NB4 (cell line): ENCODE data around the gene CLIP3.

ENCODE experiments used
- DNase-seq: peaks from one replicate; pipeline ENCODE4 v3.0.0; 2010; ENCODE audit warnings: low read depth
- H3K4me3 ChIP-seq: one replicate; pipeline ENCODE4 v1.5.1; 2011; ENCODE audit warnings: mild to moderate bottlenecking, low read depth, low read length, moderate library complexity
- MAX ChIP-seq: IDR thresholded peaks from 2 replicates; pipeline ENCODE4 v1.6.1; 2011; ENCODE audit warnings: low read depth, low read length
- MYC ChIP-seq: IDR thresholded peaks from 2 replicates; pipeline ENCODE4 v1.6.1; 2011; ENCODE audit warnings: low read depth, low read length
- POLR2A ChIP-seq: IDR thresholded peaks from 2 replicates; pipeline ENCODE4 v1.6.1; 2011; ENCODE audit warnings: mild to moderate bottlenecking; ENCODE audit not compliant: insufficient read length; ENCODE audit errors: extremely low read depth
- TF ChIP-seq, protein P1 (sequence below): IDR thresholded peaks from one replicate; pipeline ENCODE4 v1.5.1; 2012; ENCODE audit warnings: low read depth, low read length

The CLIP3 gene

GRCh38 chr19:36006955-36007354, 25.7 kb downstream of the CLIP3 start:
- TF ChIP-seq, protein P1, sequence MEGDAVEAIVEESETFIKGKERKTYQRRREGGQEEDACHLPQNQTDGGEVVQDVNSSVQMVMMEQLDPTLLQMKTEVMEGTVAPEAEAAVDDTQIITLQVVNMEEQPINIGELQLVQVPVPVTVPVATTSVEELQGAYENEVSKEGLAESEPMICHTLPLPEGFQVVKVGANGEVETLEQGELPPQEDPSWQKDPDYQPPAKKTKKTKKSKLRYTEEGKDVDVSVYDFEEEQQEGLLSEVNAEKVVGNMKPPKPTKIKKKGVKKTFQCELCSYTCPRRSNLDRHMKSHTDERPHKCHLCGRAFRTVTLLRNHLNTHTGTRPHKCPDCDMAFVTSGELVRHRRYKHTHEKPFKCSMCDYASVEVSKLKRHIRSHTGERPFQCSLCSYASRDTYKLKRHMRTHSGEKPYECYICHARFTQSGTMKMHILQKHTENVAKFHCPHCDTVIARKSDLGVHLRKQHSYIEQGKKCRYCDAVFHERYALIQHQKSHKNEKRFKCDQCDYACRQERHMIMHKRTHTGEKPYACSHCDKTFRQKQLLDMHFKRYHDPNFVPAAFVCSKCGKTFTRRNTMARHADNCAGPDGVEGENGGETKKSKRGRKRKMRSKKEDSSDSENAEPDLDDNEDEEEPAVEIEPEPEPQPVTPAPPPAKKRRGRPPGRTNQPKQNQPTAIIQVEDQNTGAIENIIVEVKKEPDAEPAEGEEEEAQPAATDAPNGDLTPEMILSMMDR, result no peak
- TF ChIP-seq MAX (no peak), MYC (no peak), POLR2A (no peak)
- DNase-seq, result no peak
- no peak overlapping the region for H3K4me3 ChIP-seq

DNA sequence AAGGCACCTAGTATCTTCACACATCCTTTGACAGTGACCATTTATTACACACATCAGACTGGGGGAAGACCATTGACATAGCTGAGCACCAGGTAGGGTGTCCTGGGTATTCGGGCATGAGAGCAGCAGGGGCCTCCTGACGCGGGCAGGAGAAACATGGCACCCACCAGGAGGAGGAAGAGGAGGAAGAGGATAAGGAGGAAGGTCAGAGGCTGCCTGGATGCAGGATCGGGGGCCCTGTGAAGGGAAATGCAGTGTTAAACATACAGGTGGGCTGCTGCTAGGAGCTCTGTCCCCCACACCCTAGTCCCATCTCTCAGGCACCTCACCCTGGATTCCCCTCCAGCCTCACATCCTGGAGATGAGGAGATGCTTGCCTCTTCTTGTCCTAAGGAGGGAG, 29.4 kb downstream of the CLIP3 start:
- TF ChIP-seq, protein P1, result no peak
- TF ChIP-seq POLR2A (no peak), MAX (no peak), MYC (no peak)
- no peak overlapping the region for H3K4me3 ChIP-seq
- DNase-seq, result no peak

DNA sequence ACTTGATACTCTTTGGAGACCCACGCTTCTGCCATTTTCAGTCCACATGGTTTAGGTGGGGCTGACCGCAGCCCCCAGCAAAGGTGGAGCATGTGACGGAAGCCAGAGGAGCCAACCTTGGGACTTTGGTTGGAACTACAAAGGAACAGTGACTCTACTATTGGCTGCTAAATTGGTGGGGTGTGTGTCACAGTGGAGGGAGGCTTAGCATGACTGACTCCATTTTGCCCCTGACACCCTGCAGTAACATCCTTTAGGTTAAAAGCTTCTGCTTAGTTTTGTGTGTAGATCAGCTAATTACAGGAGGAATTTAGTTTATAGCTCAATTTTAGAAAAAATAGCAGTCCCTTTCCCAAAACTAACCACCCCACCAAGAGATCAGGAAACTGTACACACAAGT, 31.1 kb downstream of the CLIP3 start:
- no peak for DNase-seq
- H3K4me3 ChIP-seq, result no peak overlapping the region
- TF ChIP-seq POLR2A, result no peak
- TF ChIP-seq, protein P1, result no peak
- no peak for TF ChIP-seq MYC
- TF ChIP-seq MAX, result no peak

GRCh38 chr19:35996777-35997176, 35.9 kb downstream of the CLIP3 start:
- no peak for TF ChIP-seq POLR2A
- TF ChIP-seq MYC, result no peak
- TF ChIP-seq, protein P1, result no peak
- no peak for TF ChIP-seq MAX
- no peak overlapping the region for H3K4me3 ChIP-seq
- DNase-seq, result no peak

DNA sequence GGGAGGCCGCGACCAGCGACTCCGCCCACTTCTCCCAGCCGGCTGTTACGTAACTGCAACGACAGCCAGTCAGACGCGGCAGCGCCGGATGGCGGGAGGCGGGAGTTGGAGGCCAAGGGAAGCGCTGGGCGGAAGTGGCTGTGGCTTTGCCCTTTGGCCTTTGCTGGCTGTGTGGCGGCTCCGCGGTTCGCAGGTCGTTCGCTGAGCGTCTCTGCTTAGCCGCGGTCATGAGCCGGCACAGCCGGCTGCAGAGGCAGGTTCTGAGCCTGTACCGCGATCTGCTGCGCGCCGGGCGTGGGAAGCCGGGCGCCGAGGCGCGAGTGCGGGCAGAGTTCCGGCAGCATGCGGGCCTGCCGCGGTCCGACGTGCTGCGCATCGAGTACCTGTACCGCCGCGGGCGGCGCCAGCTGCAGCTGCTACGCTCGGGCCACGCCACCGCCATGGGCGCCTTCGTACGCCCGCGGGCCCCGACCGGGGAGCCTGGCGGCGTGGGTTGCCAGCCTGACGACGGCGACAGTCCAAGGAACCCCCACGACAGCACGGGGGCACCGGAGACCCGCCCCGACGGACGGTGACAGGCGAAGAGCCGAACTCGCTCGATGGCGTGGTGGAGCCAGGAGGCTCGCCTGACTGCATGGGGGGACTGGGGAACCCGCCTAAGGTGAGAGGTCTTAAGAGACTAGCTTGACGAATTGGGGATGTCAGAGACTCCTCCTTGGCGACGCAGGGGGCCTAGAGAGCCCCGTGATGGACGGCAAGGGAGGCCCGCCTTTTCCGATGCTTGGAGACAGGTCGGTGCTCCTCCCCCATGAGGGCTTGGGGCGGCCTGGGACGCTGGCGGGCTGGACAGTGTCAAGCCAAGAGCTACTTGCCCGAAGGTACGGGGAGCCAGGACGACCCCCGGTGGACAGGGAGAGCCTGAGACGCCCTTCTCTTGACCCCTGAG, 37.4 kb downstream of the CLIP3 start, which contains the start of gene SDHAF1:
Gene SDHAF1 (plus strand): TSS at position 141 of the 946 bp plus-strand sequence. CDS start 87 bp downstream, at position 228.
- H3K4me3 ChIP-seq, result peak within 1 kb of the TSS; percentile 72
- peak; percentile 93 for DNase-seq
- TF ChIP-seq, protein P1, result no peak
- TF ChIP-seq POLR2A (peak; percentile 56), MYC (peak; percentile 69), MAX (peak; percentile 38; the same call in 1 of the 2 replicates)
